GM21786 (cell line): Measurements from ENCODE around the gene MOB1A.
"Not testable (repeated sequence)": the region's sequence is repeated elsewhere in the genome, so short reads cannot be mapped to it uniquely, and the experiment has no call there.

Experiments
- ATAC-seq: cut with Tn5 transposase; IDR thresholded peaks from one replicate; pipeline ENCODE4 v1.9.1; 2021; ENCODE audit not compliant: unreplicated experiment

Gene MOB1A

GRCh38 chr2:74199275-74199701, 20.6 kb upstream of the MOB1A start:
- no peak for ATAC-seq

GRCh38 chr2:74198461-74199274, 20.0 kb upstream of the MOB1A start, which contains the start of gene MTHFD2:
Gene MTHFD2, plus strand, starts transcription at chr2:74198615. Its CDS starts 27 bp downstream, at chr2:74198642.
- peak; percentile 83 for ATAC-seq

- ATAC-seq, result no peak
Observed at GRCh38 chr2:74198023-74198460, 19.4 kb upstream of the MOB1A start.

GRCh38 chr2:74197049-74197448, 18.4 kb upstream of the MOB1A start:
- ATAC-seq, result no peak

GRCh38 chr2:74194799-74195198, 16.1 kb upstream of the MOB1A start:
- no peak for ATAC-seq

GRCh38 chr2:74191596-74192380, 13.1 kb upstream of the MOB1A start:
- ATAC-seq, result no peak

GRCh38 chr2:74188696-74189095, 10.0 kb upstream of the MOB1A start:
- no peak for ATAC-seq

GRCh38 chr2:74188018-74188601, 9.4 kb upstream of the MOB1A start:
- no peak for ATAC-seq

GRCh38 chr2:74186706-74187105, 8.0 kb upstream of the MOB1A start:
- not testable (repeated sequence) for ATAC-seq

GRCh38 chr2:74186038-74186437, 7.4 kb upstream of the MOB1A start:
- peak; percentile 55 for ATAC-seq

- no peak for ATAC-seq
Observed at GRCh38 chr2:74183878-74184277, 5.2 kb upstream of the MOB1A start.

- ATAC-seq, result peak; percentile 36
Observed at GRCh38 chr2:74181739-74182138, 3.1 kb upstream of the MOB1A start.

- peak; percentile 7 for ATAC-seq
Observed at GRCh38 chr2:74179063-74179865, 585 bp upstream of the MOB1A start.

- no peak for ATAC-seq
Observed at GRCh38 chr2:74177696-74178095, 983 bp downstream of the MOB1A start.

GRCh38 chr2:74174909-74175308, 3.8 kb downstream of the MOB1A start:
- no peak for ATAC-seq

GRCh38 chr2:74168739-74169138, 9.9 kb downstream of the MOB1A start:
- no peak for ATAC-seq

- ATAC-seq, result no peak
Observed at GRCh38 chr2:74164761-74165160, 13.9 kb downstream of the MOB1A start.

GRCh38 chr2:74162951-74163350, 15.7 kb downstream of the MOB1A start:
- no peak for ATAC-seq

- ATAC-seq, result no peak
Observed at GRCh38 chr2:74155830-74156229, 22.8 kb downstream of the MOB1A start.

GRCh38 chr2:74152954-74153353, 25.7 kb downstream of the MOB1A start:
- no peak for ATAC-seq
